Endothelial cell of umbilical vein (primary cell): Measurements from ENCODE around the gene GRIK3. TPM values are rescaled to one million over a fixed set of nuclear protein-coding genes. Genes with fewer than 3 reads are reported as not detected.

ENCODE experiments used
- BruUV-seq: library from RNA; stranded (reverse); fragments of 400-500 nt; replicated peaks from 2 replicates; lab custom pipeline; 2021; lab: Mats Ljungman, UMichigan
- CTCF ChIA-PET: fragments of 300-600, 350-600 bp; sonication (Branson Sonifier 250); formaldehyde crosslinking; loops from one replicate; lab custom pipeline; 2021; ENCODE audit warnings: antibody characterized with exemption, inconsistent platforms; lab: Charles Lee
- POLR2A ChIA-PET: fragments of 300-600, 350-600 bp; sonication (Branson Sonifier 250); formaldehyde crosslinking; loops from one replicate; lab custom pipeline; 2021; ENCODE audit warnings: antibody characterized with exemption, inconsistent platforms; lab: Charles Lee
- DNase-seq: peaks from one replicate; pipeline ENCODE4 v3.0.0-alpha.2; 2011; ENCODE audit warnings: low read depth, low spot score
- FAIRE-seq: peaks from 2 replicates; lab custom pipeline; 2011; peaks lifted over from hg19 to GRCh38; lab: Jason Lieb, UNC
- H2AFZ ChIP-seq: 2 replicates; pipeline ENCODE4 v1.6.0; 2012; ENCODE audit warnings: low read depth, low read length, control low read depth, inconsistent platforms
- H3K27ac ChIP-seq: 2 replicates; pipeline ENCODE4 v1.5.1; 2011; ENCODE audit warnings: low read depth, mild to moderate bottlenecking, control low read depth, low read length, moderate library complexity; ENCODE audit not compliant: insufficient read depth
- H3K27me3 ChIP-seq, 2 experiments: 2 replicates each; pipeline versions ENCODE4 v1.6.0 to v1.6.1; 2011; ENCODE audit warnings: low read length in 2 of 2, mixed read lengths in 1 of 2; ENCODE audit not compliant: control insufficient read depth in 2 of 2, insufficient read depth in 2 of 2
- H3K36me3 ChIP-seq, 2 experiments: 2 replicates in 1 of 2; 3 replicates in 1 of 2; pipeline ENCODE4 v1.5.1; 2011; ENCODE audit warnings: low read length in 2 of 2, mild to moderate bottlenecking in 1 of 2, moderate library complexity in 1 of 2; ENCODE audit not compliant: control insufficient read depth in 2 of 2, insufficient read depth in 2 of 2; ENCODE audit errors: extremely low read depth in 1 of 2
- H3K4me1 ChIP-seq: 3 replicates; pipeline ENCODE4 v1.5.1; 2011; ENCODE audit warnings: mild to moderate bottlenecking, low read length; ENCODE audit not compliant: control insufficient read depth, insufficient read depth; ENCODE audit errors: extremely low read depth
- H3K4me2 ChIP-seq: 2 replicates; pipeline ENCODE4 v1.6.1; 2011; ENCODE audit warnings: low read length, control low read depth, mixed read lengths; ENCODE audit not compliant: insufficient read depth
- H3K4me3 ChIP-seq, 3 experiments: fragments of 200-600 bp in 1 of 3; sonication (generic), shearing (Covaris generic) in 1 of 3; replicated peaks in 1 of 3; 2 replicates each; pipeline ENCODE4 v1.5.1; 2011 to 2016; ENCODE audit warnings: control low read depth in 3 of 3, low read length in 3 of 3, mild to moderate bottlenecking in 2 of 3, inconsistent platforms in 1 of 3, low read depth in 1 of 3, moderate library complexity in 1 of 3; ENCODE audit not compliant: insufficient read depth in 1 of 3
- H3K79me2 ChIP-seq: 2 replicates; pipeline ENCODE4 v1.6.0; 2012; ENCODE audit warnings: low read length, inconsistent platforms; ENCODE audit not compliant: control insufficient read depth, insufficient read depth
- H3K9ac ChIP-seq: replicated peaks from 2 replicates; pipeline ENCODE3; 2011; ENCODE audit warnings: low read length, control low read depth; ENCODE audit not compliant: insufficient read depth; ENCODE audit errors: extremely low read depth
- H3K9me1 ChIP-seq: replicated peaks from 3 replicates; pipeline ENCODE4 v1.6.0; 2011; ENCODE audit warnings: mild to moderate bottlenecking, low read length; ENCODE audit not compliant: control insufficient read depth, insufficient read depth; ENCODE audit errors: extremely low read depth
- H3K9me3 ChIP-seq: replicated peaks from 2 replicates; pipeline ENCODE4 v1.5.1; 2012; ENCODE audit warnings: low read length, inconsistent platforms; ENCODE audit not compliant: control insufficient read depth, insufficient read depth
- H4K20me1 ChIP-seq: replicated peaks from 2 replicates; pipeline ENCODE3; 2011; ENCODE audit warnings: mild to moderate bottlenecking, low read length; ENCODE audit not compliant: control insufficient read depth, insufficient read depth; ENCODE audit errors: extremely low read depth
- EZH2 ChIP-seq: IDR thresholded peaks from 2 replicates; pipeline ENCODE4 v1.6.1; 2012; ENCODE audit warnings: borderline replicate concordance, low read depth, mild to moderate bottlenecking, moderate library complexity, low read length, inconsistent platforms; ENCODE audit not compliant: severe bottlenecking
- FOS ChIP-seq: IDR thresholded peaks from 2 replicates; pipeline ENCODE4 v1.6.1; 2011; ENCODE audit warnings: mild to moderate bottlenecking, low read length, moderate library complexity, borderline replicate concordance; ENCODE audit not compliant: insufficient read depth
- GATA2 ChIP-seq: IDR thresholded peaks from 2 replicates; pipeline ENCODE4 v1.7.0; 2011; ENCODE audit warnings: low read depth, mild to moderate bottlenecking, moderate library complexity, mixed read lengths, low read length; ENCODE audit not compliant: insufficient read length, insufficient read depth
- JUN ChIP-seq: IDR thresholded peaks from 2 replicates; pipeline ENCODE4 v1.6.1; 2011; ENCODE audit warnings: borderline replicate concordance, low read depth; ENCODE audit not compliant: insufficient read length, insufficient read depth
- MYC ChIP-seq: IDR thresholded peaks from one replicate; pipeline ENCODE4 v1.6.1; 2011; ENCODE audit warnings: mild to moderate bottlenecking, low read depth, low read length
- POLR2A ChIP-seq: IDR thresholded peaks from 2 replicates; pipeline ENCODE4 v1.6.1; 2012; ENCODE audit warnings: low read depth, mild to moderate bottlenecking, control low read depth, low read length
- POLR2AphosphoS5 ChIP-seq: IDR thresholded peaks from 2 replicates; pipeline ENCODE4 v1.6.1; 2012; ENCODE audit warnings: low read depth, mild to moderate bottlenecking, control low read depth, low read length, moderate library complexity; ENCODE audit not compliant: insufficient read depth
- dilution Hi-C: fragments of 300-500 bp; cut with MboI; formaldehyde crosslinking; loops from one replicate; pipeline ENCODE4 v1.15.0; 2019; ENCODE audit warnings: low sequenced_read_pairs; ENCODE audit not compliant: extremely low pct_ligation_motif_present
- intact Hi-C: fragments of 100-400 bp; cut with micrococcal nuclease; formaldehyde crosslinking; loops from one replicate; pipeline ENCODE4 v1.10.0; 2022
- polyA plus RNA-seq, 4 experiments: library from polyadenylated mRNA; depleted of rRNA in 3 of 4; stranded (reverse) in 3 of 4; unstranded in 1 of 4; fragments of >200 nt; gene quantifications; 2 replicates each; pipeline versions ENCODE4 v1.2.1 to v1.2.3, GENCODE V29; 2011 to 2012; ENCODE audit warnings: missing spikeins in 1 of 4
- total RNA-seq: library from RNA; stranded (reverse); gene quantifications from 2 replicates; pipeline ENCODE4 v1.2.3, GENCODE V29; 2021
- TF ChIP-seq, protein P1 (sequence below): IDR thresholded peaks from 2 replicates; pipeline ENCODE4 v1.6.1; 2011; ENCODE audit not compliant: insufficient read depth, insufficient read length
- TF ChIP-seq, protein P2 (sequence below), 2 donors: IDR thresholded peaks; 1 replicate in 1 of 2; 2 replicates in 1 of 2; pipeline ENCODE4 v1.5.1; 2011; ENCODE audit warnings: low read length in 2 of 2, mild to moderate bottlenecking in 2 of 2, moderate library complexity in 2 of 2, control low read depth in 1 of 2, inconsistent platforms in 1 of 2, low read depth in 1 of 2; ENCODE audit not compliant: insufficient read depth in 1 of 2; ENCODE audit errors: extremely low read depth in 1 of 2

Gene GRIK3
- total and polyA plus RNA-seq, 2 donors (not counting 3 experiments of a cell fraction or from before 2014, with no cell fraction given): not detected

GRCh38 chr1:36869826-36870225, 164.5 kb downstream of the GRIK3 start:
- dilution Hi-C loops: no loop called here
- BruUV-seq: no TSS peak
- CTCF ChIA-PET: no interaction called here

More at GRCh38 chr1:36869826-36870225, 164.5 kb downstream of the GRIK3 start:
- no peaks in the 10 kb centered on the region for H3K9me3 ChIP-seq
- H3K4me2 ChIP-seq: no peak overlapping the region
- intact Hi-C loops: loop anchor here (10.0 kb wide), 1 partner anchor 165 kb away; no protein-coding TSS in a partner anchor
- DNase-seq (no peak), FAIRE-seq (no peak)
- no peak overlapping the region for H3K4me3 ChIP-seq
- POLR2A ChIA-PET: no interaction called here
- no peaks in the 10 kb centered on the region for H3K27me3 ChIP-seq
- H4K20me1 ChIP-seq: no peaks in the 10 kb centered on the region
- no peak overlapping the region for H2AFZ ChIP-seq
- no peaks in the 10 kb centered on the region for H3K9me1 ChIP-seq
- TF ChIP-seq FOS: no peak
- TF ChIP-seq POLR2AphosphoS5: no peak
- TF ChIP-seq GATA2: no peak
- TF ChIP-seq POLR2A: no peak
- no peak for TF ChIP-seq EZH2
- TF ChIP-seq JUN: no peak
- TF ChIP-seq, protein P1, sequence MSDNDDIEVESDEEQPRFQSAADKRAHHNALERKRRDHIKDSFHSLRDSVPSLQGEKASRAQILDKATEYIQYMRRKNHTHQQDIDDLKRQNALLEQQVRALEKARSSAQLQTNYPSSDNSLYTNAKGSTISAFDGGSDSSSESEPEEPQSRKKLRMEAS: no peak
- TF ChIP-seq, protein P2, sequence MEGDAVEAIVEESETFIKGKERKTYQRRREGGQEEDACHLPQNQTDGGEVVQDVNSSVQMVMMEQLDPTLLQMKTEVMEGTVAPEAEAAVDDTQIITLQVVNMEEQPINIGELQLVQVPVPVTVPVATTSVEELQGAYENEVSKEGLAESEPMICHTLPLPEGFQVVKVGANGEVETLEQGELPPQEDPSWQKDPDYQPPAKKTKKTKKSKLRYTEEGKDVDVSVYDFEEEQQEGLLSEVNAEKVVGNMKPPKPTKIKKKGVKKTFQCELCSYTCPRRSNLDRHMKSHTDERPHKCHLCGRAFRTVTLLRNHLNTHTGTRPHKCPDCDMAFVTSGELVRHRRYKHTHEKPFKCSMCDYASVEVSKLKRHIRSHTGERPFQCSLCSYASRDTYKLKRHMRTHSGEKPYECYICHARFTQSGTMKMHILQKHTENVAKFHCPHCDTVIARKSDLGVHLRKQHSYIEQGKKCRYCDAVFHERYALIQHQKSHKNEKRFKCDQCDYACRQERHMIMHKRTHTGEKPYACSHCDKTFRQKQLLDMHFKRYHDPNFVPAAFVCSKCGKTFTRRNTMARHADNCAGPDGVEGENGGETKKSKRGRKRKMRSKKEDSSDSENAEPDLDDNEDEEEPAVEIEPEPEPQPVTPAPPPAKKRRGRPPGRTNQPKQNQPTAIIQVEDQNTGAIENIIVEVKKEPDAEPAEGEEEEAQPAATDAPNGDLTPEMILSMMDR (IDR thresholded peaks at IDR 0.05; ENCODE audit: extremely low read depth in 1 of 2, insufficient read depth in 1 of 2, low read depth in 1 of 2, low read length in 2 of 2): no peak
- TF ChIP-seq MYC: no peak
- no peaks in the 10 kb centered on the region for H3K4me1 ChIP-seq
- no peaks in the 10 kb centered on the region for H3K79me2 ChIP-seq
- H3K27ac ChIP-seq: no peak overlapping the region
- no peak overlapping the region for H3K9ac ChIP-seq
- H3K36me3 ChIP-seq: no peaks in the 10 kb centered on the region
